DND-41 (cell line): ENCODE data around the gene MEGF6.

Experiments
- ATAC-seq: fragments of 200-7000 bp; cut with Tn5 transposase; 3 replicates; pipeline ENCODE4 v1.9.1; 2021; ENCODE audit warnings: low read depth; ENCODE audit not compliant: insufficient read depth
- DNase-seq: peaks from one replicate; pipeline ENCODE4 v3.0.0-alpha.2; 2020
- H2AFZ ChIP-seq: 2 replicates; pipeline ENCODE4 v1.6.0; 2012; ENCODE audit warnings: low read depth, low read length
- H3K27ac ChIP-seq: 2 replicates; pipeline ENCODE4 v1.5.1; 2012; ENCODE audit warnings: low read length, inconsistent platforms
- H3K27me3 ChIP-seq: fragments of 200-600 bp; sonication (generic); 2 replicates; pipeline ENCODE4 v1.6.0; 2012; ENCODE audit warnings: low read length, mild to moderate bottlenecking, inconsistent platforms; ENCODE audit not compliant: insufficient read depth, poor library complexity
- H3K36me3 ChIP-seq: 2 replicates; pipeline ENCODE4 v1.5.1; 2012; ENCODE audit warnings: low read length, inconsistent platforms; ENCODE audit not compliant: insufficient read depth
- H3K4me1 ChIP-seq: 2 replicates; pipeline ENCODE4 v1.5.1; 2012; ENCODE audit warnings: mild to moderate bottlenecking, low read length; ENCODE audit not compliant: insufficient read depth
- H3K4me2 ChIP-seq: 2 replicates; pipeline ENCODE4 v1.6.0; 2012; ENCODE audit warnings: mild to moderate bottlenecking, moderate library complexity, low read length, inconsistent platforms; ENCODE audit not compliant: insufficient read depth
- H3K4me3 ChIP-seq, 2 experiments: fragments of 200-600 bp in 1 of 2; shearing (Covaris generic) in 1 of 2; 2 replicates each; pipeline ENCODE4 v1.5.1; 2012 to 2016; ENCODE audit warnings: inconsistent platforms in 2 of 2, low read length in 2 of 2, mild to moderate bottlenecking in 2 of 2, low read depth in 1 of 2, moderate library complexity in 1 of 2
- H3K79me2 ChIP-seq: 2 replicates; pipeline ENCODE4 v1.6.0; 2012; ENCODE audit warnings: low read length, inconsistent platforms; ENCODE audit not compliant: insufficient read depth
- H3K9ac ChIP-seq: 2 replicates; pipeline ENCODE4 v1.6.0; 2012; ENCODE audit warnings: low read depth, mild to moderate bottlenecking, inconsistent platforms, low read length, moderate library complexity
- H3K9me3 ChIP-seq: 2 replicates; pipeline ENCODE4 v1.5.1; 2012; ENCODE audit warnings: low read length, moderate library complexity, mild to moderate bottlenecking, inconsistent platforms; ENCODE audit not compliant: insufficient read depth, severe bottlenecking
- H4K20me1 ChIP-seq: 2 replicates; pipeline ENCODE4 v1.6.0; 2012; ENCODE audit warnings: low read length; ENCODE audit not compliant: insufficient read depth
- CTCF ChIP-seq: IDR thresholded peaks from 2 replicates; pipeline ENCODE4 v1.5.1; 2012; ENCODE audit warnings: borderline replicate concordance, low read length, moderate library complexity, mild to moderate bottlenecking; ENCODE audit not compliant: poor library complexity, severe bottlenecking; ENCODE audit errors: extremely low read depth
- EZH2 ChIP-seq: IDR thresholded peaks from 3 replicates; pipeline ENCODE4 v1.6.1; 2012; ENCODE audit warnings: borderline replicate concordance, low read depth, mild to moderate bottlenecking, moderate library complexity, low read length, inconsistent platforms; ENCODE audit not compliant: severe bottlenecking

The MEGF6 gene

GRCh38 chr1:3523980-3524379, 87.3 kb downstream of the MEGF6 start:
- Histone ChIP-seq H3K9me3 (no peaks in the 10 kb centered on the region), H3K27me3 (no peaks in the 10 kb centered on the region), H3K36me3 (no peaks in the 10 kb centered on the region), H3K4me2 (no peak overlapping the region), H3K27ac (no peak overlapping the region), H3K9ac (no peak overlapping the region), H2AFZ (no peak overlapping the region), H3K4me1 (no peaks in the 10 kb centered on the region), H4K20me1 (peaks cover 10% of the 10 kb centered on the region; the same call in 1 of the 2 replicates), H3K4me3 (no peak overlapping the region), H3K79me2 (no peaks in the 10 kb centered on the region)
- DNase-seq (no peak), ATAC-seq (no peak)
- no peak for TF ChIP-seq EZH2
- no peak for TF ChIP-seq CTCF

- H3K9ac ChIP-seq: no peak overlapping the region
- H3K27me3 ChIP-seq: no peaks in the 10 kb centered on the region
- ATAC-seq (no peak), DNase-seq (no peak)
- no peak overlapping the region for H2AFZ ChIP-seq
- peaks cover 19% of the 10 kb centered on the region; the same call in 1 of the 2 replicates for H4K20me1 ChIP-seq
- no peak overlapping the region for H3K4me3 ChIP-seq
- no peaks in the 10 kb centered on the region for H3K9me3 ChIP-seq
- no peak overlapping the region for H3K27ac ChIP-seq
- H3K4me1 ChIP-seq: no peaks in the 10 kb centered on the region
- no peak overlapping the region for H3K4me2 ChIP-seq
- H3K79me2 ChIP-seq: no peaks in the 10 kb centered on the region
- TF ChIP-seq EZH2 (no peak), CTCF (no peak)
- no peaks in the 10 kb centered on the region for H3K36me3 ChIP-seq
These were observed 88.6 kb downstream of the MEGF6 start for GRCh38 chr1:3522564-3523265.

- no peaks in the 10 kb centered on the region for H3K79me2 ChIP-seq
- no peaks in the 10 kb centered on the region for H3K9me3 ChIP-seq
- H4K20me1 ChIP-seq: peaks cover 19% of the 10 kb centered on the region; the same call in 1 of the 2 replicates
- no peak for TF ChIP-seq CTCF
- no peak for TF ChIP-seq EZH2
- no peak overlapping the region for H3K9ac ChIP-seq
- DNase-seq (no peak), ATAC-seq (no peak)
- no peaks in the 10 kb centered on the region for H3K4me1 ChIP-seq
- H3K4me2 ChIP-seq: no peak overlapping the region
- H3K27ac ChIP-seq: no peak overlapping the region
- no peak overlapping the region for H2AFZ ChIP-seq
- no peaks in the 10 kb centered on the region for H3K27me3 ChIP-seq
- no peak overlapping the region for H3K4me3 ChIP-seq
- no peaks in the 10 kb centered on the region for H3K36me3 ChIP-seq
These were observed 89.2 kb downstream of the MEGF6 start for GRCh38 chr1:3522112-3522511.
